DND-41 (cell line): ENCODE results near the gene ZBTB49.
A peak's percentile ranks its signal among the peaks of the same experiment; 100 is the strongest.
"Not testable (repeated sequence)": the region's sequence is repeated elsewhere in the genome, so short reads cannot be mapped to it uniquely, and the experiment has no call there.

Source experiments
- ATAC-seq: fragments of 200-7000 bp; cut with Tn5 transposase; 3 replicates; pipeline ENCODE4 v1.9.1; 2021; ENCODE audit warnings: low read depth; ENCODE audit not compliant: insufficient read depth
- DNase-seq: peaks from one replicate; pipeline ENCODE4 v3.0.0-alpha.2; 2020
- H2AFZ ChIP-seq: 2 replicates; pipeline ENCODE4 v1.6.0; 2012; ENCODE audit warnings: low read depth, low read length
- H3K27ac ChIP-seq: 2 replicates; pipeline ENCODE4 v1.5.1; 2012; ENCODE audit warnings: low read length, inconsistent platforms
- H3K27me3 ChIP-seq: fragments of 200-600 bp; sonication (generic); 2 replicates; pipeline ENCODE4 v1.6.0; 2012; ENCODE audit warnings: low read length, mild to moderate bottlenecking, inconsistent platforms; ENCODE audit not compliant: insufficient read depth, poor library complexity
- H3K36me3 ChIP-seq: 2 replicates; pipeline ENCODE4 v1.5.1; 2012; ENCODE audit warnings: low read length, inconsistent platforms; ENCODE audit not compliant: insufficient read depth
- H3K4me1 ChIP-seq: 2 replicates; pipeline ENCODE4 v1.5.1; 2012; ENCODE audit warnings: mild to moderate bottlenecking, low read length; ENCODE audit not compliant: insufficient read depth
- H3K4me2 ChIP-seq: 2 replicates; pipeline ENCODE4 v1.6.0; 2012; ENCODE audit warnings: mild to moderate bottlenecking, moderate library complexity, low read length, inconsistent platforms; ENCODE audit not compliant: insufficient read depth
- H3K4me3 ChIP-seq, 2 experiments: fragments of 200-600 bp in 1 of 2; shearing (Covaris generic) in 1 of 2; 2 replicates each; pipeline ENCODE4 v1.5.1; 2012 to 2016; ENCODE audit warnings: inconsistent platforms in 2 of 2, low read length in 2 of 2, mild to moderate bottlenecking in 2 of 2, low read depth in 1 of 2, moderate library complexity in 1 of 2
- H3K79me2 ChIP-seq: 2 replicates; pipeline ENCODE4 v1.6.0; 2012; ENCODE audit warnings: low read length, inconsistent platforms; ENCODE audit not compliant: insufficient read depth
- H3K9ac ChIP-seq: 2 replicates; pipeline ENCODE4 v1.6.0; 2012; ENCODE audit warnings: low read depth, mild to moderate bottlenecking, inconsistent platforms, low read length, moderate library complexity
- H3K9me3 ChIP-seq: 2 replicates; pipeline ENCODE4 v1.5.1; 2012; ENCODE audit warnings: low read length, moderate library complexity, mild to moderate bottlenecking, inconsistent platforms; ENCODE audit not compliant: insufficient read depth, severe bottlenecking
- H4K20me1 ChIP-seq: 2 replicates; pipeline ENCODE4 v1.6.0; 2012; ENCODE audit warnings: low read length; ENCODE audit not compliant: insufficient read depth
- CTCF ChIP-seq: IDR thresholded peaks from 2 replicates; pipeline ENCODE4 v1.5.1; 2012; ENCODE audit warnings: borderline replicate concordance, low read length, moderate library complexity, mild to moderate bottlenecking; ENCODE audit not compliant: poor library complexity, severe bottlenecking; ENCODE audit errors: extremely low read depth
- EZH2 ChIP-seq: IDR thresholded peaks from 3 replicates; pipeline ENCODE4 v1.6.1; 2012; ENCODE audit warnings: borderline replicate concordance, low read depth, mild to moderate bottlenecking, moderate library complexity, low read length, inconsistent platforms; ENCODE audit not compliant: severe bottlenecking

ZBTB49 gene

GRCh38 chr4:4254199-4254598, 35.9 kb upstream of the ZBTB49 start:
- H3K27ac ChIP-seq: no peak overlapping the region
- H3K79me2 ChIP-seq: no peaks in the 10 kb centered on the region
- H3K36me3 ChIP-seq: no peaks in the 10 kb centered on the region
- H3K9ac ChIP-seq: no peak overlapping the region
- no peak for DNase-seq
- H3K9me3 ChIP-seq: no peaks in the 10 kb centered on the region
- no peaks in the 10 kb centered on the region for H3K27me3 ChIP-seq
- no peak for ATAC-seq
- TF ChIP-seq EZH2: no peak
- no peak for TF ChIP-seq CTCF
- H4K20me1 ChIP-seq: no peaks in the 10 kb centered on the region
- peaks cover 2% of the 10 kb centered on the region for H3K4me1 ChIP-seq
- no peak overlapping the region for H2AFZ ChIP-seq
- no peak overlapping the region for H3K4me2 ChIP-seq
- no peak overlapping the region for H3K4me3 ChIP-seq

GRCh38 chr4:4254666-4255065, 35.4 kb upstream of the ZBTB49 start:
- H2AFZ ChIP-seq: no peak overlapping the region
- no peak overlapping the region for H3K9ac ChIP-seq

GRCh38 chr4:4256799-4257198, 33.3 kb upstream of the ZBTB49 start:
- no peaks in the 10 kb centered on the region for H4K20me1 ChIP-seq
- peak; percentile 16 for DNase-seq
- H3K36me3 ChIP-seq: no peaks in the 10 kb centered on the region
- no peak overlapping the region for H2AFZ ChIP-seq
- TF ChIP-seq EZH2 (no peak), CTCF (no peak)
- no peaks in the 10 kb centered on the region for H3K4me1 ChIP-seq
- no peak overlapping the region for H3K4me2 ChIP-seq
- no peaks in the 10 kb centered on the region for H3K79me2 ChIP-seq
- H3K27me3 ChIP-seq: no peaks in the 10 kb centered on the region
- no peak overlapping the region for H3K4me3 ChIP-seq
- no peak overlapping the region for H3K9ac ChIP-seq
- no peaks in the 10 kb centered on the region for H3K9me3 ChIP-seq
- H3K27ac ChIP-seq: no peak overlapping the region
- peak; percentile 59; the same call in 2 of the 3 replicates for ATAC-seq

More at GRCh38 chr4:4254666-4255065, 35.4 kb upstream of the ZBTB49 start:
- H3K4me3 ChIP-seq: no peak overlapping the region
- no peaks in the 10 kb centered on the region for H3K9me3 ChIP-seq
- no peak overlapping the region for H3K4me2 ChIP-seq
- no peak for ATAC-seq
- TF ChIP-seq EZH2 (no peak), CTCF (no peak)
- H3K27me3 ChIP-seq: no peaks in the 10 kb centered on the region
- H3K36me3 ChIP-seq: no peaks in the 10 kb centered on the region
- H3K79me2 ChIP-seq: no peaks in the 10 kb centered on the region
- no peaks in the 10 kb centered on the region for H4K20me1 ChIP-seq
- DNase-seq: no peak
- H3K4me1 ChIP-seq: no peaks in the 10 kb centered on the region
- H3K27ac ChIP-seq: no peak overlapping the region

DNA sequence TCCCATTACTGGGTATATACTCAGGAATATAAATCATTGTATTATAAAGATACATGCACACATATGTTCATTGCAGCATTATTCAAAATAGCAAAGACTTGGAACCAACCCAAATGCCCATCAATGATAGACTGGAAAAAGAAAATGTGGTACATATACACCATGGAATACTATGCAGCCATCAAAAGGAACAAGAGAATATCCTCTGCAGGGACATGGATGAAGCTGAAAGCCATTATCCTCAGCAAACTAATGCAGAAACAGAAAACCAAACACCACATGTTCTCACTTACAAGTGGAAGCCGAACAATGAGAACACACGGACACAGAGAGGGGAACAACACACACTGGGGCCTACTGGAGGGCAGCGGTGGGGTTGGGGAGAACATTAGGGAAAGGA, 32.3 kb upstream of the ZBTB49 start:
- not testable (repeated sequence) for H3K79me2 ChIP-seq, H3K27ac ChIP-seq, H3K4me3 ChIP-seq, ATAC-seq, H3K36me3 ChIP-seq, H3K4me2 ChIP-seq, H2AFZ ChIP-seq, DNase-seq, H3K4me1 ChIP-seq, H3K27me3 ChIP-seq, H3K9ac ChIP-seq, H3K9me3 ChIP-seq, H4K20me1 ChIP-seq
